ENCODE results near the gene DTX3.

Gene DTX3

DNA sequence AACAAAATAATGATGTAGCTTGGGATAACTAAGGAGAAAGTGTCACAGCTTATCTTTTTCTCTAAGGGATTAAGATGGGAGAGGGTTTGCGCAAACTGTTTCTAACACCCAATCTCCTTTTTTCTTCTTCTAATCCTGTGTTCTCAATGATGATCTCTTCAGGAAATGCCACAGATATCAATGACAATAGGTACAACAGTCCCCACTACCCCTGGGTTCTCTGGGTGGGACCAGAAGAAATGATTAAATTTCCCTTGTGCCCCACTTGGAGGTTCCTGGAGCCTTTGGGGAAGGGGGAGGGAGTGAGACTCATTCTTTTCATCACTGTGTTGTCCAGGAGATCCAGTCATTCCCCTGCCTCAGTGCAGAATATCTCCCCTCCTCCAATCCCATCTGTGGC is 22.2 kb upstream of the DTX3 start:
- H3K4me3 ChIP-seq (ENCODE audit: low read depth, low read length) = no peak overlapping the region
- no peak for DNase-seq (ENCODE audit: low read depth)
- in situ Hi-C loops (cut with HindIII; ENCODE audit: low sequenced_read_pairs) = no loop called here
- TF ChIP-seq, protein P1, sequence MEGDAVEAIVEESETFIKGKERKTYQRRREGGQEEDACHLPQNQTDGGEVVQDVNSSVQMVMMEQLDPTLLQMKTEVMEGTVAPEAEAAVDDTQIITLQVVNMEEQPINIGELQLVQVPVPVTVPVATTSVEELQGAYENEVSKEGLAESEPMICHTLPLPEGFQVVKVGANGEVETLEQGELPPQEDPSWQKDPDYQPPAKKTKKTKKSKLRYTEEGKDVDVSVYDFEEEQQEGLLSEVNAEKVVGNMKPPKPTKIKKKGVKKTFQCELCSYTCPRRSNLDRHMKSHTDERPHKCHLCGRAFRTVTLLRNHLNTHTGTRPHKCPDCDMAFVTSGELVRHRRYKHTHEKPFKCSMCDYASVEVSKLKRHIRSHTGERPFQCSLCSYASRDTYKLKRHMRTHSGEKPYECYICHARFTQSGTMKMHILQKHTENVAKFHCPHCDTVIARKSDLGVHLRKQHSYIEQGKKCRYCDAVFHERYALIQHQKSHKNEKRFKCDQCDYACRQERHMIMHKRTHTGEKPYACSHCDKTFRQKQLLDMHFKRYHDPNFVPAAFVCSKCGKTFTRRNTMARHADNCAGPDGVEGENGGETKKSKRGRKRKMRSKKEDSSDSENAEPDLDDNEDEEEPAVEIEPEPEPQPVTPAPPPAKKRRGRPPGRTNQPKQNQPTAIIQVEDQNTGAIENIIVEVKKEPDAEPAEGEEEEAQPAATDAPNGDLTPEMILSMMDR (IDR thresholded peaks at IDR 0.05; ENCODE audit: low read depth, low read length, missing control alignments) = no peak

DNA sequence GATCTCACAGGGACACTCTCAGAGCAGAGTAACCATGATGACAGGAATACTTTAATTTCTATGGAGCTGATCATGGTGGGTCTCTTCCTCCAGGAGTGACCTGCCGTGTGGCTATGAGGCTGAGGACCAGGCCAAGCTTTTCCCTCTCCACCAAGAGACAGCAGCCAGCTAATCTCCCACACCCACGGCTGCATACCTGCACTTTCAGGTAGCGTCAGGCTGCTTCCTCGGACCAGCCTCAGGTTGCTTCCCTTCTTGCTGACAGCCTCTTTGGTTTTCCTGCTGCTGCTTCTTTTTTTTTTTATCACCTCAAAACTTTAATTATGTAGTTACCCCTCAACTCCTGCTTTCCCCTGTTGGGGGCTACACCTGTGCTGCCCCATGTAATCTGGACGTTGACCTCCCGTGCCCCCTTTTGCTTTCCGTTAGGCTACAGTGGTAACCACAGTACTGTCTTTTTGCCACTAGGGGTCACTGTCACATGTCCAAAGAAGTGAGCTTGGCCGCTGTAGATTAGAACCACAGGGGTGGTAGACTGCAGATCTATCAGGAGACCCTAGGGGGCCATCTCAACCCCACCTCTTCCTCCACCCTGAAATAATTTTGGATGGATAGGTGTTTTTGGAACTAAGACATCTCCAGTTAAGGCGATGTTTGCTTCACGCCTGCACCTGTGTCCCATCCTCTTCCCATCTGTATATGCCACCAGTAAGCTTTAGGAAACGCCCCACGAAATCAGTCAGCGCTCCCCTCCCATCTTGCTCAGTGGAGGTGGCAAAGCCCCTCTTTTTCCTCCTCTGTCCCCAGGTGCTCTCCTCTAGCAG is 21.4 kb upstream of the DTX3 start:
- in situ Hi-C loops (cut with HindIII; ENCODE audit: low sequenced_read_pairs) = no loop called here
- no peak overlapping the region for H3K4me3 ChIP-seq (ENCODE audit: low read depth, low read length)
- peak; percentile 70 for DNase-seq (ENCODE audit: low read depth)
- TF ChIP-seq, protein P1 (IDR thresholded peaks at IDR 0.05; ENCODE audit: low read depth, low read length, missing control alignments) = peak; percentile 97

DNA sequence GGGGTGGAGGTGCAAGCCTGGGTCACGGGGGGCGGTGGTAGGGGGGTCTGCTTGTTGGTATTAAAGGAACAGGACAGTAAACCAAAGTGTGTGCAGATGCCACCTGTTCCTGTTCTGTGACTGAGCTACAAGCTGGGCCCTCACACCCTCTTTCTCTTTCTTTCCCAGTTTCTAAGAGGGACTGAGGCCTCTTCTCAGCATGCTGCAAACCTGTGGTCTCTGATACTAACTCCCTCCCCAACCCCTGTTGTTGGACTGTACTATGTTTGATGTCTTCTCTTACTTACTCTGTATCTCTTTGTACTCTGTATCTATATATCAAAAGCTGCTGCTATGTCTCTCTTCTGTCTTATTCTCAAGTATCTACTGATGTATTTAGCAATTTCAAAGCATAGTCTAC is 20.6 kb upstream of the DTX3 start:
- TF ChIP-seq, protein P1 (IDR thresholded peaks at IDR 0.05; ENCODE audit: low read depth, low read length, missing control alignments) = no peak
- H3K4me3 ChIP-seq (ENCODE audit: low read depth, low read length) = no peak overlapping the region
- in situ Hi-C loops (cut with HindIII; ENCODE audit: low sequenced_read_pairs) = no loop called here
- DNase-seq (ENCODE audit: low read depth) = no peak

GRCh38 chr12:57584690-57585089 is 19.9 kb upstream of the DTX3 start:
- no peak overlapping the region for H3K4me3 ChIP-seq (ENCODE audit: low read depth, low read length)
- in situ Hi-C loops (cut with HindIII; ENCODE audit: low sequenced_read_pairs) = loop anchor here (5.0 kb wide), 1 partner anchor 43 kb away; no protein-coding TSS in a partner anchor
- no peak for DNase-seq (ENCODE audit: low read depth)
- TF ChIP-seq, protein P1 (IDR thresholded peaks at IDR 0.05; ENCODE audit: low read depth, low read length, missing control alignments) = no peak

DNA sequence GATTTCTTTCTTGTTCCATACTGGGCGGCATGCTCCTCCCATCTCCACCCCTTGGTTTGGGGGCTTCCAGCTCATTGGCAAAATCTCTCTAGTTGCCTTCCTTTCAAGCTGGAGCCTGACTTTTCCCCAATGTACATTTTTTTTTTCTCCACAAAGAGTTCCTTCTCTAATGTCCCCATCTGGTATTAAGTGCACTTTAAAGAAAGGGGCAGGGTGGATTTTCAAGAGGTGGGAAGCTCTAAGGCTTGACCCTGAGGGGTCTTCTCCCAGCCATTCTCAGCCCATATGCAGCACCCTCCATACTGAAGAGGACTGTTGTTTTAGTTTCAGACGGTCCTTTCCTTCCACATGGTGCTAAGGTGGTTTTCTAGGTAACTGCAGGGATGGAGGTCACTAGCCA is 19.5 kb upstream of the DTX3 start:
- TF ChIP-seq, protein P1 (IDR thresholded peaks at IDR 0.05; ENCODE audit: low read depth, low read length, missing control alignments) = no peak
- in situ Hi-C loops (cut with HindIII; ENCODE audit: low sequenced_read_pairs) = loop anchor here (5.0 kb wide), 1 partner anchor 42 kb away; no protein-coding TSS in a partner anchor
- DNase-seq (ENCODE audit: low read depth) = no peak
- H3K4me3 ChIP-seq (ENCODE audit: low read depth, low read length) = no peak overlapping the region

- in situ Hi-C loops (cut with HindIII; ENCODE audit: low sequenced_read_pairs) = loop anchor here (5.0 kb wide), 1 partner anchor 41 kb away; no protein-coding TSS in a partner anchor
- TF ChIP-seq, protein P1 (IDR thresholded peaks at IDR 0.05; ENCODE audit: low read depth, low read length, missing control alignments) = no peak
- no peak for DNase-seq (ENCODE audit: low read depth)
- H3K4me3 ChIP-seq (ENCODE audit: low read depth, low read length) = no peak overlapping the region
Observed at GRCh38 chr12:57586128-57586527, 18.5 kb upstream of the DTX3 start.
